OCI-LY1 (cell line): Measurements from ENCODE around the gene GGPS1.

Experiments used
- H2AFZ ChIP-seq: fragments of 200-600 bp; sonication (generic), shearing (Covaris generic); 2 replicates; pipeline ENCODE4 v1.6.0; 2014; ENCODE audit warnings: antibody characterized with exemption, mild to moderate bottlenecking, low read length
- H3F3A ChIP-seq: fragments of 200-600 bp; sonication (generic), shearing (Covaris generic); 2 replicates; pipeline ENCODE4 v1.6.0; 2014; ENCODE audit warnings: mild to moderate bottlenecking, antibody characterized with exemption, low read length, moderate library complexity; ENCODE audit not compliant: insufficient read depth
- H3K27ac ChIP-seq: fragments of 200-600 bp; sonication (generic); 2 replicates; pipeline ENCODE4 v1.5.1; 2014; ENCODE audit warnings: low read length, mixed run types, mild to moderate bottlenecking, low read depth; ENCODE audit not compliant: poor library complexity, severe bottlenecking
- H3K27me3 ChIP-seq: fragments of 200-600 bp; sonication (generic); 2 replicates; pipeline ENCODE4 v1.6.0; 2014; ENCODE audit warnings: antibody characterized with exemption, mild to moderate bottlenecking, low read length, moderate library complexity; ENCODE audit not compliant: insufficient read depth
- H3K36me3 ChIP-seq: fragments of 200-600 bp; sonication (generic); 2 replicates; pipeline ENCODE4 v1.6.1; 2014; ENCODE audit warnings: mild to moderate bottlenecking, antibody characterized with exemption, low read length, moderate library complexity, mixed read lengths; ENCODE audit not compliant: insufficient read depth
- H3K4me1 ChIP-seq: fragments of 200-600 bp; sonication (generic); 2 replicates; pipeline ENCODE4 v1.5.1; 2014; ENCODE audit warnings: mild to moderate bottlenecking, low read length, moderate library complexity; ENCODE audit not compliant: insufficient read depth, severe bottlenecking
- H3K4me2 ChIP-seq: fragments of 200-600 bp; sonication (generic), shearing (Covaris generic); 2 replicates; pipeline ENCODE4 v1.6.1; 2014; ENCODE audit warnings: low read length
- H3K4me3 ChIP-seq: fragments of 200-600 bp; sonication (generic); 2 replicates; pipeline ENCODE4 v1.5.1; 2014; ENCODE audit warnings: low read length, low read depth, mild to moderate bottlenecking, mixed read lengths; ENCODE audit not compliant: poor library complexity, severe bottlenecking
- H3K79me2 ChIP-seq: fragments of 200-600 bp; shearing (Covaris generic); 2 replicates; pipeline ENCODE4 v1.6.1; 2016; ENCODE audit warnings: mixed run types, low read length, mixed read lengths; ENCODE audit not compliant: insufficient read depth
- H3K9ac ChIP-seq: fragments of 200-600 bp; sonication (generic), shearing (Covaris generic); 2 replicates; pipeline ENCODE4 v1.6.1; 2014; ENCODE audit warnings: mild to moderate bottlenecking, low read length, mixed read lengths
- H3K9me2 ChIP-seq: fragments of 200-600 bp; sonication (generic), shearing (Covaris generic); 2 replicates; pipeline ENCODE4 v1.6.1; 2014; ENCODE audit warnings: low read depth, mild to moderate bottlenecking, low read length, mixed read lengths
- H3K9me3 ChIP-seq: fragments of 200-600 bp; shearing (Covaris generic); 2 replicates; pipeline ENCODE4 v1.6.1; 2014; ENCODE audit warnings: low read length, mixed read lengths
- H4K20me1 ChIP-seq: fragments of 200-600 bp; sonication (generic), shearing (Covaris generic); 2 replicates; pipeline ENCODE4 v1.6.0; 2016; ENCODE audit warnings: mild to moderate bottlenecking, low read length; ENCODE audit not compliant: insufficient read depth
- CTCF ChIP-seq: fragments of 200-600 bp; sonication (generic), shearing (Covaris generic); IDR thresholded peaks from 2 replicates; pipeline ENCODE4 v1.5.1; 2017; ENCODE audit warnings: mild to moderate bottlenecking, antibody characterized with exemption, low read length, moderate library complexity, mixed read lengths
- EZH2 ChIP-seq: fragments of 200-600 bp; sonication (generic), shearing (Covaris generic); IDR thresholded peaks from 2 replicates; pipeline ENCODE4 v1.8.0; 2017; ENCODE audit warnings: borderline replicate concordance, mixed run types, mild to moderate bottlenecking, antibody characterized with exemption, low read length, moderate library complexity, mixed read lengths

GGPS1 gene

GRCh38 chr1:235291599-235292091, 36.7 kb upstream of the GGPS1 start:
- no peaks in the 10 kb centered on the region; the same call in 1 of the 2 replicates for H3K36me3 ChIP-seq
- H3K9me2 ChIP-seq, result no peaks in the 10 kb centered on the region
- H3K27me3 ChIP-seq, result no peaks in the 10 kb centered on the region
- TF ChIP-seq CTCF (no peak), EZH2 (no peak)
- H4K20me1 ChIP-seq, result no peaks in the 10 kb centered on the region
- peaks cover 54% of the 10 kb centered on the region for H3K4me1 ChIP-seq
- H3K27ac ChIP-seq, result peak overlapping the region; percentile 22
- H3K4me3 ChIP-seq, result no peak overlapping the region
- no peaks in the 10 kb centered on the region for H3F3A ChIP-seq
- peaks cover 95% of the 10 kb centered on the region for H3K79me2 ChIP-seq
- H3K9me3 ChIP-seq, result no peaks in the 10 kb centered on the region
- no peak overlapping the region for H3K4me2 ChIP-seq
- H3K9ac ChIP-seq, result no peak overlapping the region
- H2AFZ ChIP-seq, result no peak overlapping the region

GRCh38 chr1:235292790-235293189, 35.6 kb upstream of the GGPS1 start:
- Histone ChIP-seq H3K4me1 (peaks cover 42% of the 10 kb centered on the region), H4K20me1 (no peaks in the 10 kb centered on the region)

GRCh38 chr1:235293322-235293942, 34.9 kb upstream of the GGPS1 start:
- H3K79me2 ChIP-seq, result peaks cover 97% of the 10 kb centered on the region
- no peak overlapping the region for H3K27ac ChIP-seq
- no peak overlapping the region for H3K4me2 ChIP-seq

More at GRCh38 chr1:235292790-235293189, 35.6 kb upstream of the GGPS1 start:
- TF ChIP-seq EZH2, result no peak
- TF ChIP-seq CTCF, result no peak
- Histone ChIP-seq H3K27ac (no peak overlapping the region), H3K9ac (no peak overlapping the region), H2AFZ (no peak overlapping the region), H3K4me2 (no peak overlapping the region), H3K27me3 (no peaks in the 10 kb centered on the region), H3F3A (no peaks in the 10 kb centered on the region), H3K36me3 (peaks cover 6% of the 10 kb centered on the region; the same call in 1 of the 2 replicates), H3K9me3 (peaks cover 8% of the 10 kb centered on the region), H3K4me3 (no peak overlapping the region), H3K9me2 (no peaks in the 10 kb centered on the region), H3K79me2 (peaks cover 97% of the 10 kb centered on the region)

More at GRCh38 chr1:235293322-235293942, 34.9 kb upstream of the GGPS1 start:
- H3K9ac ChIP-seq, result no peak overlapping the region
- H4K20me1 ChIP-seq, result no peaks in the 10 kb centered on the region
- H3K9me2 ChIP-seq, result no peaks in the 10 kb centered on the region
- H3K4me1 ChIP-seq, result peaks cover 36% of the 10 kb centered on the region
- H3K36me3 ChIP-seq, result peaks cover 9% of the 10 kb centered on the region; the same call in 1 of the 2 replicates
- TF ChIP-seq CTCF (no peak), EZH2 (no peak)
- no peak overlapping the region for H3K4me3 ChIP-seq
- H2AFZ ChIP-seq, result no peak overlapping the region
- H3K9me3 ChIP-seq, result peaks cover 8% of the 10 kb centered on the region
- H3F3A ChIP-seq, result no peaks in the 10 kb centered on the region
- H3K27me3 ChIP-seq, result no peaks in the 10 kb centered on the region
